Type B pancreatic cell (in vitro differentiated cells): ENCODE measurements around the gene YBX1. TPM values are rescaled to one million over a fixed set of nuclear protein-coding genes. Genes with fewer than 3 reads are reported as not detected.

Experiments used
- DNase-seq: peaks from one replicate; pipeline ENCODE4 v3.0.0; 2021; ENCODE audit warnings: mixed read lengths; ENCODE audit not compliant: unreplicated experiment; ENCODE audit errors: extremely low spot score
- H3K27ac Mint-ChIP-seq: 2 replicates; pipeline ENCODE4 v1.8.0; 2021; ENCODE audit warnings: mild to moderate bottlenecking, mixed read lengths
- H3K27me3 Mint-ChIP-seq: 2 replicates; pipeline ENCODE4 v1.8.0; 2021; ENCODE audit warnings: mixed read lengths
- H3K36me3 Mint-ChIP-seq: 2 replicates; pipeline ENCODE4 v1.8.0; 2021; ENCODE audit warnings: mixed read lengths
- H3K4me1 Mint-ChIP-seq: one replicate; pipeline ENCODE4 v1.8.0; 2021; ENCODE audit warnings: mixed read lengths; ENCODE audit not compliant: unreplicated experiment
- H3K4me3 Mint-ChIP-seq: 2 replicates; pipeline ENCODE4 v1.8.0; 2021; ENCODE audit warnings: mild to moderate bottlenecking, mixed read lengths
- H3K9me3 Mint-ChIP-seq: 2 replicates; pipeline ENCODE4 v1.8.0; 2021; ENCODE audit warnings: mixed read lengths
- total RNA-seq: library from RNA; stranded (reverse); gene quantifications from 2 replicates; pipeline ENCODE4 v1.2.1, GENCODE V29; 2021; ENCODE audit warnings: low replicate concordance
- TF ChIP-seq, protein P1 (sequence below): fragments of 200-600 bp; sonication (generic); conservative IDR thresholded peaks from 2 replicates; pipeline ENCODE4 v1.5.0; 2021; ENCODE audit warnings: antibody characterized with exemption, mild to moderate bottlenecking

The YBX1 gene
- total RNA-seq, 1 donor from 2014 or later, result 709 TPM

DNA sequence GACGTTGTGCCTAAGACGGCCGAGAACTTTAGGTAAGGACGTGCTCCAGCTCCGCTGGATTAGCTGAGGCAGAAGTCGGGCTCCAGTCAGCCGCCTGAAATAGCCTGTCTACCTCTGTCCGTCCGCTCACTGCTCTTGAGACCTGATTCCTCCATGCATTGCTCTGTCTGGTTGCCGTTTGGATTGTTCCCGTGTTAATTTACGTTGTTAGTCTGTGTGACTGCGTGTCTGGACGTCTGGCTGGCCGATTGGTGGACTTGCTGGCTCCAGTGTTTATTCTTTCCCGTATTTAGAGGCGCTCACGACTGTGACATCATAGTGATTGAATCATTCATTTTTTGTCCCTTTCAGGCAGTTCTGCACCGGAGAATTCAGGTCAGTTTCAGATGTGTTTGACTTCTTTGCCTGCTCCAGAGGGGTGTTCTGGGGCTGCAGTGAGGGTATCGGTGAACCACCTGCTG is 23.3 kb upstream of the YBX1 start:
- no peaks in the 10 kb centered on the region for H3K9me3 Mint-ChIP-seq
- H3K36me3 Mint-ChIP-seq, result peaks cover 14% of the 10 kb centered on the region
- TF ChIP-seq, protein P1, sequence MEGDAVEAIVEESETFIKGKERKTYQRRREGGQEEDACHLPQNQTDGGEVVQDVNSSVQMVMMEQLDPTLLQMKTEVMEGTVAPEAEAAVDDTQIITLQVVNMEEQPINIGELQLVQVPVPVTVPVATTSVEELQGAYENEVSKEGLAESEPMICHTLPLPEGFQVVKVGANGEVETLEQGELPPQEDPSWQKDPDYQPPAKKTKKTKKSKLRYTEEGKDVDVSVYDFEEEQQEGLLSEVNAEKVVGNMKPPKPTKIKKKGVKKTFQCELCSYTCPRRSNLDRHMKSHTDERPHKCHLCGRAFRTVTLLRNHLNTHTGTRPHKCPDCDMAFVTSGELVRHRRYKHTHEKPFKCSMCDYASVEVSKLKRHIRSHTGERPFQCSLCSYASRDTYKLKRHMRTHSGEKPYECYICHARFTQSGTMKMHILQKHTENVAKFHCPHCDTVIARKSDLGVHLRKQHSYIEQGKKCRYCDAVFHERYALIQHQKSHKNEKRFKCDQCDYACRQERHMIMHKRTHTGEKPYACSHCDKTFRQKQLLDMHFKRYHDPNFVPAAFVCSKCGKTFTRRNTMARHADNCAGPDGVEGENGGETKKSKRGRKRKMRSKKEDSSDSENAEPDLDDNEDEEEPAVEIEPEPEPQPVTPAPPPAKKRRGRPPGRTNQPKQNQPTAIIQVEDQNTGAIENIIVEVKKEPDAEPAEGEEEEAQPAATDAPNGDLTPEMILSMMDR, result no peak
- H3K27ac Mint-ChIP-seq, result peak overlapping the region; percentile 92
- no peaks in the 10 kb centered on the region for H3K27me3 Mint-ChIP-seq
- DNase-seq, result no peak
- peaks cover 7% of the 10 kb centered on the region for H3K4me1 Mint-ChIP-seq
- peak overlapping the region; percentile 95 for H3K4me3 Mint-ChIP-seq

DNA sequence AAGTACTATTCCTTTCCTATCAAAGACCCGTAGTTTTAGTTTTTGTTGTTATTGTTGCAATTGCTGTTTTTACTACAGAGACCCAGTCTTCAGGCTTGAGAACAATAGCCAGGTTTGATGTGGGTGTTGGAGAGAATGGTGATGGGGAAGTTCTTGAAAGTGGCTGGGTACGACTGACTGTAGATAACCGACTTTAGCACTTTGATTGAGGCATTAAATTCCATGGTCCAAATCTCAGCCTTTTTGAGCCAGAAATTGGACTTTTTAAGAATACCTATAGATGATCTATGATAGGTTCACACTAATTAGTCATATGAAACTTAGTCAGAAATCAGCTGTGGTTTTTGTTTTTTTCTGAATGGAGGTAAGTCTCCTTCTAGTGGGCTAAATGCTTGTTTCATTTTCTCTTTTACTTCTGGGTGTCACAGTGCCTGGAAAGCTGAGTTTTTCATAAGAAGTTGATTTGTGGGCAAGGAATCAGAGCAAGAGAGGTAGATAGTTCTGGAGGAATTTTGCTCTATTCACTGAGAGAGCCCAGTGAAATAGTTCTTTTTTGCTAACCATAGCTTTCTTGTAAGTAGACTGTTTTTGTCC is 21.2 kb upstream of the YBX1 start:
- Mint-ChIP-seq H3K27me3 (no peaks in the 10 kb centered on the region), H3K9me3 (no peaks in the 10 kb centered on the region), H3K4me3 (peak overlapping the region; percentile 64), H3K27ac (peak overlapping the region; percentile 10), H3K4me1 (peaks cover 7% of the 10 kb centered on the region), H3K36me3 (peaks cover 18% of the 10 kb centered on the region)
- TF ChIP-seq, protein P1, result no peak
- DNase-seq, result no peak

DNA sequence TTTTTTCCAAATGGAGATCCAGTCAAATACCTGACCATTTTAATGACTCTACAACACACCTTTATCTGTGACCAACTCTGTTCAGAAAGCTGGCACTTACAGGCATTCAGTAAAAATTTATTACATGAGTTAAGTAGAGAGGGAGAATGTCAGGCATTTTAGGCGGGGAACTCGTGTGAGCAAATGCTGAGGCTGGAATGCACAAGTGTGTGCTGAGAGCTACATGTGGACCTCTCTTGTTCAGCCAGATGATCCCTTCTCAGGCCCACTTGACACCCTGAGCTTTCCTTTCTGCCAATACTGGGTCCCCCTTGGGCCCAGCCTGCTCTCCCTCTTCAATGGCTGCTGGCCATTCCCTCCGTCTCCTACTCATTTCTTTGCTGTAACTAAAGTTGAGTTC is 12.3 kb upstream of the YBX1 start:
- TF ChIP-seq, protein P1, result no peak
- H3K36me3 Mint-ChIP-seq, result peaks cover 12% of the 10 kb centered on the region
- DNase-seq, result no peak
- no peaks in the 10 kb centered on the region for H3K27me3 Mint-ChIP-seq
- no peak overlapping the region for H3K4me3 Mint-ChIP-seq
- H3K9me3 Mint-ChIP-seq, result no peaks in the 10 kb centered on the region
- peak overlapping the region; percentile 71 for H3K27ac Mint-ChIP-seq
- H3K4me1 Mint-ChIP-seq, result no peaks in the 10 kb centered on the region

DNA sequence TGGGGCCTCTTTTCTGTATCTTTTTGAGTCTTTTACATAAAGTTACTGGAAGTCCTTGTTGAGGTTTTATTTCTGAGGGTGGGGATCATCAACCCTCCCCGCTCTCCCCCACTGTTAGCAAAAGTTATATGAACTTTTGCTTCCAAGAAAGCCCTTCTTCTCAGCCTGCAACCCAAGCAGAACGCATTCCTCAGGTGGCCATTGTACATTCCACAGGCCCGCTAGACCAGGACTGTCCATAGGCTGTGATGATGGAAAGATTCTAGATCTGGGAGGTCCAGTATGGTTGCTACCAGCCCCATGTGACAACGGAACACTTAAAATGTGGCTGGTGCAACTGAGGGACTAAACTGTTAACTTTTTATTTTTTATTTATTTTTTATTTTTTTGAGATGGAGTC is 11.8 kb upstream of the YBX1 start:
- no peak for DNase-seq
- H3K36me3 Mint-ChIP-seq, result peaks cover 12% of the 10 kb centered on the region
- H3K4me3 Mint-ChIP-seq, result no peak overlapping the region
- H3K27ac Mint-ChIP-seq, result peak overlapping the region; percentile 71
- H3K27me3 Mint-ChIP-seq, result no peaks in the 10 kb centered on the region
- H3K9me3 Mint-ChIP-seq, result no peaks in the 10 kb centered on the region
- H3K4me1 Mint-ChIP-seq, result no peaks in the 10 kb centered on the region
- TF ChIP-seq, protein P1, result no peak

DNA sequence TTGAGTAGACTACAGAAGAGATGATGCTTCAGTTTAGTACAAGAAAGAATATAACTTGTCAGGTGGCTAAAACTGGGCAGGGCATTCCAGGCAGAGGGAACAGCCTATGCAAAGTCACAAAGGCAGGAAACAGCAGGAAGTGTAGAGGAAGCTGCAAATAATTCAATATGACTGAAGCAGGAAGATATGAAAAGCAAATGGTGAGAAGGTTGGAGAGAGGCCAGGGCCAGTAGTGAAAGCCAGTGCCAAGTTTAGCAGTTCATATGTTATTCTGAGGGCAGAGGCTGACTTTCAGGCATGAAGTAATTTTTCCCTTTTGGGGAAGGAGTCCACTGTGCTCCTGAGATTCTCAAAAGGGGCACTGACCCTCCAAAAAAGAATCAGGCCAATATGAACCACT is 8.0 kb upstream of the YBX1 start:
- no peaks in the 10 kb centered on the region for H3K27me3 Mint-ChIP-seq
- no peaks in the 10 kb centered on the region for H3K36me3 Mint-ChIP-seq
- no peak overlapping the region for H3K4me3 Mint-ChIP-seq
- no peak overlapping the region for H3K27ac Mint-ChIP-seq
- TF ChIP-seq, protein P1, result no peak
- DNase-seq, result no peak
- no peaks in the 10 kb centered on the region for H3K9me3 Mint-ChIP-seq
- no peaks in the 10 kb centered on the region for H3K4me1 Mint-ChIP-seq
